ENCODE data around the gene KCNIP2. TPM values are rescaled to one million over a fixed set of nuclear protein-coding genes. Genes with fewer than 3 reads are reported as not detected.

Gene KCNIP2
- total RNA-seq (2014; rRNA removed; shearing (Covaris generic)): 0.58 TPM in 1 of 2 replicates, not detected in the other

DNA sequence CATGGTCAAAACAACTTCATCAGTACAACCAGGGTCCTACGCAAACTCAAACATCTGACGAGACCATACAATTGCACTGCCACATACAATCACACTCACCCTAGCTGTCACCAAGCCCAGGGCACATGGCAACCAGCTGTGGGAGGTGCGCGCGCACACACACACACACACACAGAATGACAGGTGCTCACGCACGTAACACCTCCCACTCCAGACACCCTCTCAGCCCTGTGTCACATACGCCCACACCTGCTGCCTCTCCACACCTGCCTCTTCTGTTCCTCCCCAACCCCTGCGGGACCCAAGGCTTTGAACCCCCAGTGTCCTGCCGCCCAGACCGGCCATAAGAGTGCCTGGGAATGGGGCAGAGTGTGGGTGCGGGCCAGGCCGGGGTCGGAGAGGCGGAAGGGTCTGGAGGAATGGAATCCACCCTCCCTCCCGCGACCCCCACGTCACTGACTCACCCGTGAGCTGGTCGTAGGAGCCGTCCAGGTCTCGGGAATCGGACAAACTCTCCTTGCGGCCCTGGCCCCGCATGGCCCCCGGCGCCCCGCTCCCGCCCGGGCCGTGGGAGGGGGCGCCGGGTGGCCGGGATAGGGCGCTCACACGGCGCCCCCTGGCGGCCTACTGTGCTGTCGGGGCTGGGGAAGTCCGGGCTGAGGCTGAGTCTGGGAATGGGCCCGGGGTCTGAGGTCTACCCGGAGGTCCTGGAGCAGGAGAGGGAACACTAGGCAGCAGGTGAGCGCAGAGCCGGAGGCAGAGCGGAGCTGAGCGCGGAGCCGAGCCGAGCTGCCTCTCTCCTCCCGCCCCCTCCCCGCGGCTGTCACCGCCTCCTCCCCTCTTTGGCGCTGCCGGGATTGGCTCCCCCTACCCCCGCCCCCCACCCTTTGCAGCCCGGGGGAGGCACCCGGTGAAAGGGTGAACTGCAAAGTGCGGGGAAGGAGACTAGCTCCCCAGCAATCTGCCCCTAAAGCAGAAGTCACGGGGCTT lies at the start of gene KCNIP2:
TSS of gene KCNIP2 (minus strand) at position 769 of the 990 bp plus-strand sequence. CDS start at position 537, 232 bp downstream.
- Histone ChIP-seq H3K4me1 (replicated peaks) (peaks cover 15% of the 10 kb centered on the region), H3K4me3 (no peak within 1 kb of the TSS), H3K27me3 (replicated peaks) (no peaks in the 10 kb centered on the region), H3K9me3 (replicated peaks) (no peaks in the 10 kb centered on the region), H3K27ac (no peak within 1 kb of the TSS), H3K36me3 (no peaks in the 10 kb centered on the region)
- no peak for DNase-seq (ENCODE audit: low read depth in 1 of 2, low spot score in 2 of 2)

DNA sequence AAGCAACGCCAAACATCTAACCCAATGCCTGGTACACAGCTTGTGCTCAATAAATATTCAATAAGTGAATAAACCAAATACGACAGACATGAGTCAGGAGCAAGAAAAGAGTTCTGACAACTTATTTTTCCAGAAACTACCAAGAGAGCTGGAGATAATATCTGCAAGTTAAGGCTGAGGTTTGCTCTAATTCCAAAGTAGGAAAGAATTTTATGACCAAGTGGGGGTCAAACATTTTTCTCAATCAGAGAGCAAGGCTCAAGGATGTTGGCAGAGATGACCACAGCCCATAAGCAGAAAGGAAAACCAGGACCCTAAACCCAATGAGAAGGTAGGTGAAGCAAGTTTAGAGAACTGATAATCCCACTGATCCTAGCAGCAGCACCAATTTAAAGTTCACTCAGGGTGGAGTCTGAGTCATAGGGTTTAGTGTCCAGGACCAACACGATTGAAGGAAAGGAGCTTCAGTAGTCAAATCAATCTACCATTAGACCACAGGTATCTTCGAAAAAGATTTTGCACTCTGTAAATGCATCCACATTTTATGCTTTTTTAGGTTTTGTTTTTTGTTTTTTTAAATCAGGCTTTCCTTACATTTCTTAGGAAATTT lies 49.3 kb upstream of the KCNIP2 start:
- H3K27me3 ChIP-seq (replicated peaks): no peaks in the 10 kb centered on the region
- H3K27ac ChIP-seq: no peak overlapping the region
- H3K4me3 ChIP-seq: no peak overlapping the region
- peaks cover 5% of the 10 kb centered on the region; the same call in 1 of the 2 replicates for H3K36me3 ChIP-seq
- H3K4me1 ChIP-seq (replicated peaks): peaks cover 7% of the 10 kb centered on the region
- no peak for DNase-seq (ENCODE audit: low read depth in 1 of 2, low spot score in 2 of 2)
- no peaks in the 10 kb centered on the region for H3K9me3 ChIP-seq (replicated peaks)

DNA sequence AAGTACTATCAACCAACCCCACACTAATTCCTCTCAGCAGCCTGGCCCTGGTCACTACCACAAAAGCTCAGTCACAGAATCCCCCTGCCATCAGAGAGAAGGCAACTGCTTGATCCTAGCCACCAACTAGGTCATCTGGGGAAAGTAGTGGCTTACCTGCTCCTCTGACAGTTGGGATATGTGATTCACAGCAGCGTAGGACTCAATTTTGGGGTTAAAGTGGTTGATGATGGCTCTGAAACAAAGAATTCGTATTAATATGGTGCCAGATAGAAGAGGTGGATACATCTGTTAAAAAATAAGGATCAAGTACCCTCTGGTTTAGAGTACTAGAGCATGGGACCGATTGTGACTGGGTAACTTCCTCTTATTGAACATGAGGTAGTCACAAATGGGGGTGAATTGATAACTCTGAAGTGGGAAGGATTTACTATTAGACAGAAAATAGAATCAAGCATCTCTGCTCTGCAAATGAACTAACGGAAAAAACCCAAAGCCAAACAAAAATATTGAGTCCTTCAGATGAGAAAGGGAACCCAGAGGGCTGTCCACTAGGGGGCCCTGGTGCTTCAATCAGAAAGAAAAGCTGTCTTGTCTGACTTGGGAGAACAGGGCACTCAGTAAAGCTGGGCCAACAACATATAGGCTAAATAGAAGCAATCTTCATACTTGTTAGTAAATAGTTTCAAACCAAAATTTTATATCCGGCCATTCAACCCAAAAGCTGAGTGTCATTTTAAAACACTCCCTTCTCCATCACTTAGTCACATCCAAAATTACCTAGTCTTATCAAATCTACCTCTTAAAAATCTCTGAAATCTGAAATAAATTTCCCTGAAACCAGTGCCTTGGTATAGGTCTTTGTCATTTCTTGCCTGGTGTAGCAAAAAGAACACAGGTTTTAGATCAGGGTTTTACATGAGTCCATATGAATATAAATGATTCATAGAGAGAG lies 45.9 kb upstream of the KCNIP2 start:
- Histone ChIP-seq H3K9me3 (replicated peaks) (no peaks in the 10 kb centered on the region), H3K4me3 (no peak overlapping the region), H3K36me3 (peaks cover 5% of the 10 kb centered on the region; the same call in 1 of the 2 replicates), H3K27me3 (replicated peaks) (no peaks in the 10 kb centered on the region), H3K4me1 (replicated peaks) (no peaks in the 10 kb centered on the region), H3K27ac (no peak overlapping the region)
- peak; percentile 61 to 78 for DNase-seq (ENCODE audit: low read depth in 1 of 2, low spot score in 2 of 2)

DNA sequence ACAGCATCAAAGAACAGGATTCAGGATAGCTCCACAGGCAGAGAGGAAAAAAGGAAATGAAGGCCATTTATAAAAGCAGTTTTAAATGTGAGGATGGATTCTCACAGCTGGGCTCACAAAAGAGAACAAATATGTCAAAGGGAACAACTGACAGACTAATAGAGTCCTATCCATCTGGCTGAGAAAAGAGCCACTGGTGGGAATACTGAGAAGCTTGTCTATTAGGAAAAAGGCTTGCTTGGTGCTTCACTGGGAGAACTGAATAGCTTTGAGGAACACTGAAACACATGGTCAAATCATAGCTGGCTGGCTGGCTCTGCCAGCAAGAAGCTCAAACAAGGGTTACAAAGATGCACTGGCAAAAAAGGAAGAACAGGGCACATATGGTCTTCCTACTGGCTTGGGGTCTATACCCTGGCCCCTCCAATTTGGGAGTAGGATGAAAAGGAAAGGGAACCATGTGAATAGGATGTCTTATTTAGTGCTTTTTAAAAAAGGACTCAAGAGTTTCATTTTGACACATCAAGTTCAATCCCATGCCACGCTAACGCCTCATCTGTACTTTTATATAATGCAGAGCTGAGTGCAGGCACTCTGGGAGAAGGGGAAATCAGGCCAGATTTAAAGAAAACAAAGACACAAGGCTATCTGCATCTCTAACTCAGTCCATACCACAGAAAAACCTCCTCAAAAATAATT lies 44.8 kb upstream of the KCNIP2 start:
- no peak overlapping the region for H3K4me3 ChIP-seq
- H3K27me3 ChIP-seq (replicated peaks): no peaks in the 10 kb centered on the region
- no peak overlapping the region for H3K27ac ChIP-seq
- no peak for DNase-seq (ENCODE audit: low read depth in 1 of 2, low spot score in 2 of 2)
- H3K4me1 ChIP-seq (replicated peaks): no peaks in the 10 kb centered on the region
- no peaks in the 10 kb centered on the region for H3K9me3 ChIP-seq (replicated peaks)
- H3K36me3 ChIP-seq: peaks cover 5% of the 10 kb centered on the region; the same call in 1 of the 2 replicates

DNA sequence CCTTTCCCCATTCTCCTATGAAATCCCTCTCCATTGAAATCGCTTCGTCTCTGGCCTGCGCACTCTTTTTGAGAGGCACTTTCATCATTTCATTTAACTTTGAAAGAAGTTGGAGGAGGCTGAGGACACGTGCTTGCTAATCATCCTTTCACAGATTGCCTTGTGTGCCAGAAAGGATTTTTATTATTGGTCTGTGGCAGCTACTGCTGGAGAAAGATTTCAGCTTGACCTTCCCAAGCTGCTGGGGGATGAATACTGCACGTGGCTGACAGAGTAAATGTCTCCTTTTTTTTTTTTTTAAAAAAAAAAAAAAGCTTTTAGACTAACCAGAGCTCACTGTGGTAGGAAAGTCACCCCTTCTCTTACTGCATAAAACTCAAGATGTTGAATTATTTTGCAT lies 44.2 kb upstream of the KCNIP2 start:
- Histone ChIP-seq H3K4me1 (replicated peaks) (no peaks in the 10 kb centered on the region), H3K9me3 (replicated peaks) (no peaks in the 10 kb centered on the region), H3K27ac (no peak overlapping the region), H3K4me3 (no peak overlapping the region), H3K36me3 (peaks cover 5% of the 10 kb centered on the region; the same call in 1 of the 2 replicates), H3K27me3 (replicated peaks) (no peaks in the 10 kb centered on the region)
- no peak for DNase-seq (ENCODE audit: low read depth in 1 of 2, low spot score in 2 of 2)

DNA sequence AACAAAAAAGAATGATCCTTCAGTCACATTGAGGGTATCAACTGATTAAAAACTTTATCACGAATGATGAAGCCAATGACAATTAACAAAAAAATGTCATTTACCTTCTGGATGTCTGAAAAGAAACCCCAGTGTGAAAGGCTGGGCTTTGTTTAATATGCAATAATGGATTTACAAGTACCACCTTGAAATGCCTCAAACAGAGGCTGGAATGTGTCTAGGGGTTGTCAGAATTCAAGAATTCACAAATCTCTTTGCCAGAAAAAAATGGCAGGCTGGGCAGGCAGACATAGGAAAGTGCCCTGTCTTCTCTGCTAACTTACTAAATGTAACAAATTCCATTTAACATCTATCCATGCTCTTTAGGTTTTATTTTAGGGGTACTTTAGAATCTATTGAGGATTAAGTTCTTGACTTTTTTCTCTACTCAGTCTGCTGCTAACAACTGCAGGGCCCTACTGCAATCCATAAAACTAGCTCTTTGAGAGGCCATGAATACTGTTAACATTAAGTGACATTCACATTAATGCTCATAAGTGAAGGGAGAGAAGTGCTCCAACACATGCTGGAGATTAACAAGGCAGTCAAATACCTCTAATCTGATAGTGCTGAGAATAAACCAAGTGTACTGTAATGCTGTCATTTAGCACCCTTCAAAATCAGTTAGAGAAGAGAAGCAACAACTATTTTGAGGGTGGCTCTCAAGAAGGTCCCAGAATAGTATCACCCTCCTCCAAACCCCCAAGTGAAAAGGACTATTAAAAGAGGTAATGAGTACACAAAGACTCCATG lies 43.1 kb upstream of the KCNIP2 start:
- Histone ChIP-seq H3K4me3 (no peak overlapping the region), H3K27me3 (replicated peaks) (no peaks in the 10 kb centered on the region), H3K36me3 (peaks cover 5% of the 10 kb centered on the region; the same call in 1 of the 2 replicates), H3K4me1 (replicated peaks) (no peaks in the 10 kb centered on the region), H3K9me3 (replicated peaks) (no peaks in the 10 kb centered on the region), H3K27ac (no peak overlapping the region)
- DNase-seq (ENCODE audit: low read depth in 1 of 2, low spot score in 2 of 2): no peak

DNA sequence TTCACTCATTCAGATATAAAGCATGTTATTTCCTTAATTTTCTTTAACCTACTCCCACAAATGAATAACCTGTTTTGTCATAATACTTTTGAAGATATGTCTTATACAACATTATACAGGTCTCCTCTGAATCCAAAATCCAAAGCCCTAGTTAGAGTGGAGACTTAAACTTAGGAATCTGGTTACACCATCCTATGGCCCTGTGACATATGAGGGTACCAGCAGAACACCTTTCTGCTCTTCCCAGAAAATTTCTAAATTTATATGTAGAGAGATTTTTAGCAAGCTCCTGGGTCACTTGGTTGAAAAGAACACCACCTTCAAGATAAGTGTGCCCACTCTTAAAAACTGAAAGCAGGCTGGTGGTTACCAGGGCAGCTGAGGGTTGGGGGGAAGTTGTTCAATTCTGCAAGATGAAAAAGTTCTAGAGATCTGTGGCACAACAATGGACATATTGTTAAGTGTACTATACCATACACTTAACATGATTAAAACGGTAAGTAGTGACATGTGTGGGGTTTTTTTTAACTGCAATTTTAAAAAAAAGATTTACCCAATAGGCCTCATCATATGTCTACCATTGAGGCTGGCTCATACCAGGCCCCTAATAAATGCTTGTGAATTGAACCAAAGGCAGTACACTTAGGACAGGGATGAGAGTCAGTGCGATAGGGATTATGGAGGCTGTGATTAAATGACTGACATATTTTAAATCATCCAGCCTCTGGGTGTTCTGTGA lies 37.6 kb upstream of the KCNIP2 start:
- H3K9me3 ChIP-seq (replicated peaks): no peaks in the 10 kb centered on the region
- peaks cover 20% of the 10 kb centered on the region for H3K4me1 ChIP-seq (replicated peaks)
- H3K27me3 ChIP-seq (replicated peaks): no peaks in the 10 kb centered on the region
- H3K36me3 ChIP-seq: no peaks in the 10 kb centered on the region
- no peak overlapping the region for H3K4me3 ChIP-seq
- H3K27ac ChIP-seq: no peak overlapping the region
- DNase-seq (ENCODE audit: low read depth in 1 of 2, low spot score in 2 of 2): no peak

DNA sequence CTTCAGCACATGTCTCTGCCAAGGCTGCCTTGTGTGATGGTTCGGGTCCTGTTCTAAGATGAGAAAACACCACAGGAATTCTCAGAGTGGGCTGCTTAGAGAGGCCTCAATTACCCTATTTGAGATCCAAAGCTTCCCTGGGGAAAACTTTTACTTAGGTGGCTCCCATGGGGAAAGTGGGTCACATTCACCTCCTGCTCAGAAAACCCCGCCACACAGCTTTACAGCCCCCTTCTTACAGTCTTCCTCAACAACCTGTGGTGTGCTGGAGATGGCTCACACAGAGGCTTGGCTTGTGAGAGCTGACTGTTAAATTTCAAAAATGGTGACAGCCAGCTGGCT lies 36.6 kb upstream of the KCNIP2 start:
- H3K27me3 ChIP-seq (replicated peaks): no peaks in the 10 kb centered on the region
- no peak overlapping the region for H3K4me3 ChIP-seq
- peaks cover 20% of the 10 kb centered on the region for H3K4me1 ChIP-seq (replicated peaks)
- DNase-seq (ENCODE audit: low read depth in 1 of 2, low spot score in 2 of 2): no peak
- H3K36me3 ChIP-seq: no peaks in the 10 kb centered on the region
- H3K9me3 ChIP-seq (replicated peaks): no peaks in the 10 kb centered on the region
- H3K27ac ChIP-seq: peak overlapping the region; percentile 57

DNA sequence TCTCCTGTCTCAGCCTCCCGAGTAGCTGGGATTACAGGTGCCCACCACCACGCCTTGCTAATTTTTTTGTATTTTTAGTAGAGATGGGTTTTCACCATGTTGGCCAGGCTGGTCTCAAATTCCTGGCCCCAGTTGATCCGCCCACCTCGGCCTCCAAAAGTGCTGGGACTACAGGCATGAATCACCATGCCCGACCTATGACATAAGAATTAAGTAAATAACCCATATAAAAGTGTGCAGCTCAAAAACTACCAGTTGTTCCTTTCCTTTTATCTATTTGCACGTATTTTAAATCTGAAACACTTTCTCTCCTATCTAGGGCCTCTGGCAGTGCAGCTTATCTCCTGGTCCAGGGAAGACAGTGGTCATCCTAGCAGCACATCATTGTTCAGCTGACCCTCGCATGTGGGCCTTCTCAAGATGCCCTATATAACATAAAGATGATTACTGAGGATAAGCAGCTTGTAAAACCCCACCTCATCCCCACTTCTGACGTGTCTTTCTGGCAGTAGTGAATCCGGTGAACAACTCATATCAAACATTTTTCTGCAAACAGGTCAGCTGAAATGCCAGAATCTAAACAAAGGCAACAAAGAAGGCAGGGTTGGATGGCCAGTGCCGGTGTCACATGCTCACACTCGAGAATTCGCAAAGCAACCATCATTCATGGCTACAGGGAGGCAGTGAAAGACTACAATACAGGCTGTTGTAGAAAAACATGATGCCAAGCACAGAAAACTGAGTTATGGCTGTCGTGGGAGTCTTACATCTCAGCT lies 36.0 kb upstream of the KCNIP2 start:
- peak; percentile 69 to 72 for DNase-seq (ENCODE audit: low read depth in 1 of 2, low spot score in 2 of 2)
- peaks cover 20% of the 10 kb centered on the region for H3K4me1 ChIP-seq (replicated peaks)
- H3K4me3 ChIP-seq: no peak overlapping the region
- H3K9me3 ChIP-seq (replicated peaks): no peaks in the 10 kb centered on the region
- H3K36me3 ChIP-seq: no peaks in the 10 kb centered on the region
- peak overlapping the region; percentile 57 for H3K27ac ChIP-seq
- H3K27me3 ChIP-seq (replicated peaks): no peaks in the 10 kb centered on the region

DNA sequence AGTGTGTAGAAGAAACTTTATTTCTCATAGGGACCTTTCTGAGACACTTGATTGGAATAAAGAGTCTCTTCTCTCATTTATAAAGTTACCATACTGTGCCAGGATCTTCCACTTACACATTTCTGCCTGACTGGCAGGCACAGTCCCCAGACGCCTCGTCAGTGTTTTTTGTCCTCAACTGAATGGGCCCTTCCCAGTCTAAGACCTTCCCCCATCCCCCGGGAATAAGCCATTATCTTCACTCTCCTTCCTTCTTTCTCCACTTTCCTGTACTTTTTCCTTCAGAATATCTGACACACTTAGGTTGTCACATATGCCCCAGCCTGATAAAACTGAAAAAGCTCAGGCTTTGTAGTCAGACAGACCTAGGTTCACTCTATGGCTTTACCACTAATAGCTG lies 35.3 kb upstream of the KCNIP2 start:
- H3K27me3 ChIP-seq (replicated peaks): no peaks in the 10 kb centered on the region
- no peak overlapping the region for H3K4me3 ChIP-seq
- no peak for DNase-seq (ENCODE audit: low read depth in 1 of 2, low spot score in 2 of 2)
- peak overlapping the region; percentile 57 for H3K27ac ChIP-seq
- H3K9me3 ChIP-seq (replicated peaks): no peaks in the 10 kb centered on the region
- H3K36me3 ChIP-seq: no peaks in the 10 kb centered on the region
- peaks cover 20% of the 10 kb centered on the region for H3K4me1 ChIP-seq (replicated peaks)

DNA sequence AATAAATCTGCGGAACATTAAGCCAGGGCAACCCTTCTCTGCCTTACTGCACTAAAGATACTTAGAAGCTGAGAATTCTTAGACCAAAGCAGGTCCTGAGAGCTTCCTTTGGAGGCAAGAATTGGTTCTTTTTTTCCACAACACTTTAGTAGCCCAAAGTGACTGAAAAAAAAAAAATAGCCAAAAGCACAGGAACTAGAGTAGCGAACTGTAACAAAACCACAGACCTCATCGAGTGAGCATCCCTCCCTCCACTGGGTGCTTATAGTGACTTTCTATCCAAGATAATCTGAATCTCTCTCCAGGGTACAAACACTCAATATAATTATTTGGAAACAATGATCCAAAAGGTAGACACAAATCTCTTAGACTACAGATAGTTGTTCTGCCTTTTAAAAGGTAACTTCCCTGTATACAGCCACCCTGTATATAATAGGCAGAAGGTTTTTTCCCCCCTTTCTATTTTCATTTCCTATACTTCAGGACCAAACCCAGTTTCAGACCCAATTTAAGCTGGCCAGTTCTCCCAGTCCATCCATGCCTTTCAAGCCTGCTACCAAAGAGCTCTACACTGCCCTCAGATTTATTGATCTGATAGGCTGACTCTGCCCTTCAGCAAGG lies 31.6 kb upstream of the KCNIP2 start:
- no peak overlapping the region for H3K4me3 ChIP-seq
- no peaks in the 10 kb centered on the region for H3K27me3 ChIP-seq (replicated peaks)
- DNase-seq (ENCODE audit: low read depth in 1 of 2, low spot score in 2 of 2): no peak
- no peaks in the 10 kb centered on the region for H3K36me3 ChIP-seq
- no peak overlapping the region for H3K27ac ChIP-seq
- H3K4me1 ChIP-seq (replicated peaks): peaks cover 14% of the 10 kb centered on the region
- H3K9me3 ChIP-seq (replicated peaks): no peaks in the 10 kb centered on the region
